GM19023 (cell line): ENCODE results near the gene IL20RB.
"Not testable (repeated sequence)": the region's sequence is repeated elsewhere in the genome, so short reads cannot be mapped to it uniquely, and the experiment has no call there.

Source experiments
- ATAC-seq: cut with Tn5 transposase; IDR thresholded peaks from one replicate; pipeline ENCODE4 v1.9.1; 2021; ENCODE audit warnings: mild to moderate bottlenecking, moderate library complexity; ENCODE audit not compliant: unreplicated experiment

IL20RB gene

GRCh38 chr3:136943436-136943835 lies 14.3 kb upstream of the IL20RB start:
- no peak for ATAC-seq

GRCh38 chr3:136946978-136947377 lies 10.8 kb upstream of the IL20RB start:
- ATAC-seq = no peak

- ATAC-seq = no peak
These were observed 10.3 kb upstream of the IL20RB start for GRCh38 chr3:136947477-136947876.

GRCh38 chr3:136949146-136949545 lies 8.6 kb upstream of the IL20RB start:
- no peak for ATAC-seq

- ATAC-seq = no peak
These were observed 8.1 kb upstream of the IL20RB start for GRCh38 chr3:136949708-136950107.

- ATAC-seq = no peak
These were observed 7.2 kb upstream of the IL20RB start for GRCh38 chr3:136950623-136951022.

GRCh38 chr3:136952292-136952691 lies 5.5 kb upstream of the IL20RB start:
- no peak for ATAC-seq

GRCh38 chr3:136954251-136954650 lies 3.5 kb upstream of the IL20RB start:
- ATAC-seq = no peak

GRCh38 chr3:136954980-136955780 lies 2.6 kb upstream of the IL20RB start:
- no peak for ATAC-seq

- ATAC-seq = no peak
These were observed 2.0 kb upstream of the IL20RB start for GRCh38 chr3:136955813-136956212.

GRCh38 chr3:136956971-136957370 lies 812 bp upstream of the IL20RB start:
- no peak for ATAC-seq

GRCh38 chr3:136958939-136959338 lies 1.2 kb downstream of the IL20RB start:
- no peak for ATAC-seq

GRCh38 chr3:136959599-136959998 lies 1.8 kb downstream of the IL20RB start:
- no peak for ATAC-seq

GRCh38 chr3:136960838-136961836 lies 3.4 kb downstream of the IL20RB start:
- no peak for ATAC-seq

- ATAC-seq = no peak
These were observed 5.1 kb downstream of the IL20RB start for GRCh38 chr3:136962927-136963326.

GRCh38 chr3:136969539-136969938 lies 11.8 kb downstream of the IL20RB start:
- not testable (repeated sequence) for ATAC-seq

GRCh38 chr3:136973352-136973751 lies 15.6 kb downstream of the IL20RB start:
- no peak for ATAC-seq

- ATAC-seq = no peak
These were observed 16.9 kb downstream of the IL20RB start for GRCh38 chr3:136974670-136975069.

GRCh38 chr3:136979204-136979603 lies 21.4 kb downstream of the IL20RB start:
- no peak for ATAC-seq

- ATAC-seq = no peak
These were observed 21.9 kb downstream of the IL20RB start for GRCh38 chr3:136979684-136980083.

GRCh38 chr3:136982033-136982432 lies 24.2 kb downstream of the IL20RB start:
- ATAC-seq = no peak
